ENCODE results near the gene GPER1. TPM values are rescaled to one million over a fixed set of nuclear protein-coding genes. Genes with fewer than 3 reads are reported as not detected.

GPER1 gene
- total RNA-seq, 1 experiment from 2014 or later: 1.2 TPM

- TF ChIP-seq EZH2 (IDR thresholded peaks at IDR 0.05) (no peak), MAX (IDR thresholded peaks at IDR 0.05) (no peak), ZBTB33 (IDR thresholded peaks at IDR 0.05; ENCODE audit: extremely low read depth, insufficient replicate concordance, low read length) (no peak), YY1 (IDR thresholded peaks at IDR 0.05; ENCODE audit: extremely low read depth, insufficient replicate concordance, low read depth, low read length) (no peak), POLR2A (IDR thresholded peaks at IDR 0.05; ENCODE audit: borderline replicate concordance, extremely low read depth, insufficient read depth, insufficient read length) (no peak), CBX3 (IDR thresholded peaks at IDR 0.05; ENCODE audit: low read depth) (no peak)
- TF ChIP-seq, protein P1, sequence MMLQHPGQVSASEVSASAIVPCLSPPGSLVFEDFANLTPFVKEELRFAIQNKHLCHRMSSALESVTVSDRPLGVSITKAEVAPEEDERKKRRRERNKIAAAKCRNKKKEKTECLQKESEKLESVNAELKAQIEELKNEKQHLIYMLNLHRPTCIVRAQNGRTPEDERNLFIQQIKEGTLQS (IDR thresholded peaks at IDR 0.05): no peak
- CTCF ChIA-PET: no interaction called here
- RAD21 ChIA-PET (ENCODE audit: low non-redundant PET in 1 of 2, low total read pairs in 2 of 2, uncharacterized antibody in 2 of 2, unreplicated experiment in 2 of 2): no interaction called here
- H2AFZ ChIP-seq (ENCODE audit: low read depth, low read length, poor library complexity, severe bottlenecking): no peak overlapping the region
- no peak overlapping the region for H3K9ac ChIP-seq (ENCODE audit: low read length)
- DNase-seq (ENCODE audit: low read depth, low spot score): no peak
- no peak for ATAC-seq
- intact Hi-C loops (cut with micrococcal nuclease): no loop called here
- no peaks in the 10 kb centered on the region for H3K27me3 ChIP-seq (ENCODE audit: insufficient read depth, low read length)
- no peaks in the 10 kb centered on the region for H3K9me2 ChIP-seq (ENCODE audit: insufficient read depth)
- no peak overlapping the region for H3K27ac ChIP-seq (ENCODE audit: low read depth, low read length)
- no peak overlapping the region for H3K4me3 ChIP-seq (replicated peaks in 1 of 2; ENCODE audit: low read depth in 1 of 2, low read length in 2 of 2)
- H3K36me3 ChIP-seq (ENCODE audit: control insufficient read depth in 1 of 2, insufficient read depth in 2 of 2, low read length in 2 of 2): peaks cover 0 to 6% of the 10 kb centered on the region in 2 experiments; a peak in 3 of 4 replicates
- no peaks in the 10 kb centered on the region for H4K20me1 ChIP-seq (ENCODE audit: insufficient read depth)
- H3K4me2 ChIP-seq (ENCODE audit: low read length): no peak overlapping the region
- no peaks in the 10 kb centered on the region for H3K4me1 ChIP-seq (ENCODE audit: control insufficient read depth in 1 of 2, insufficient read depth in 2 of 2, low read length in 2 of 2)
- H3K79me2 ChIP-seq (ENCODE audit: insufficient read depth, low read length): peaks cover 44% of the 10 kb centered on the region
- TSS peak; percentile 27 for BruUV-seq (replicated peaks)
- no peaks in the 10 kb centered on the region for H3K9me3 ChIP-seq (ENCODE audit: control insufficient read depth in 1 of 2, insufficient read depth in 1 of 2, low read depth in 1 of 2, low read length in 2 of 2)
- POLR2A ChIA-PET: no interaction called here
Observed at GRCh38 chr7:1124816-1125602, 37.1 kb downstream of the GPER1 start.
